Astrocyte (in vitro differentiated cells and primary cell): ENCODE measurements around the gene SEMA6D.

ENCODE experiments used
- EZH2 ChIP-seq: IDR thresholded peaks from 2 replicates; pipeline ENCODE4 v1.6.1; 2012; ENCODE audit warnings: mild to moderate bottlenecking, low read length, inconsistent platforms; ENCODE audit not compliant: insufficient read depth
- TF ChIP-seq, protein P1 (sequence below): IDR thresholded peaks from 2 replicates; pipeline ENCODE4 v1.5.1; 2011; ENCODE audit warnings: low read depth, mild to moderate bottlenecking, inconsistent platforms, low read length, moderate library complexity; ENCODE audit not compliant: insufficient read depth

GRCh38 chr15:47707391-47707790 lies 9.9 kb upstream of the SEMA6D start:
- no peak for TF ChIP-seq EZH2
- TF ChIP-seq, protein P1, sequence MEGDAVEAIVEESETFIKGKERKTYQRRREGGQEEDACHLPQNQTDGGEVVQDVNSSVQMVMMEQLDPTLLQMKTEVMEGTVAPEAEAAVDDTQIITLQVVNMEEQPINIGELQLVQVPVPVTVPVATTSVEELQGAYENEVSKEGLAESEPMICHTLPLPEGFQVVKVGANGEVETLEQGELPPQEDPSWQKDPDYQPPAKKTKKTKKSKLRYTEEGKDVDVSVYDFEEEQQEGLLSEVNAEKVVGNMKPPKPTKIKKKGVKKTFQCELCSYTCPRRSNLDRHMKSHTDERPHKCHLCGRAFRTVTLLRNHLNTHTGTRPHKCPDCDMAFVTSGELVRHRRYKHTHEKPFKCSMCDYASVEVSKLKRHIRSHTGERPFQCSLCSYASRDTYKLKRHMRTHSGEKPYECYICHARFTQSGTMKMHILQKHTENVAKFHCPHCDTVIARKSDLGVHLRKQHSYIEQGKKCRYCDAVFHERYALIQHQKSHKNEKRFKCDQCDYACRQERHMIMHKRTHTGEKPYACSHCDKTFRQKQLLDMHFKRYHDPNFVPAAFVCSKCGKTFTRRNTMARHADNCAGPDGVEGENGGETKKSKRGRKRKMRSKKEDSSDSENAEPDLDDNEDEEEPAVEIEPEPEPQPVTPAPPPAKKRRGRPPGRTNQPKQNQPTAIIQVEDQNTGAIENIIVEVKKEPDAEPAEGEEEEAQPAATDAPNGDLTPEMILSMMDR, result no peak
